ENCODE data around the gene MYH14. TPM values are rescaled to one million over a fixed set of nuclear protein-coding genes. Genes with fewer than 3 reads are reported as not detected.

Gene MYH14
- total and polyA plus RNA-seq, 2 experiments from 2014 or later, result 1.8 to 3.0 TPM

GRCh38 chr19:50261446-50261970 is 58.1 kb downstream of the MYH14 start:
- no peak for TF ChIP-seq CTCF (IDR thresholded peaks at IDR 0.05; ENCODE audit: low read depth, low read length)
- DNase-seq (ENCODE audit: low read depth in 1 of 2, low spot score in 1 of 2), result no peak
- no peak overlapping the region for H3K27ac ChIP-seq
- H3K4me3 ChIP-seq, result no peak overlapping the region
- no peaks in the 10 kb centered on the region for H3K36me3 ChIP-seq
- H3K27me3 ChIP-seq, result no peaks in the 10 kb centered on the region
- H3K4me1 ChIP-seq (ENCODE audit: low read depth), result no peaks in the 10 kb centered on the region
- no peaks in the 10 kb centered on the region for H3K9me3 ChIP-seq (ENCODE audit: low read depth)

GRCh38 chr19:50263176-50263575 is 59.8 kb downstream of the MYH14 start:
- Histone ChIP-seq H3K27me3 (no peaks in the 10 kb centered on the region), H3K36me3 (no peaks in the 10 kb centered on the region), H3K9me3 (ENCODE audit: low read depth) (no peaks in the 10 kb centered on the region), H3K4me1 (ENCODE audit: low read depth) (no peaks in the 10 kb centered on the region), H3K4me3 (no peak overlapping the region), H3K27ac (no peak overlapping the region)
- DNase-seq (ENCODE audit: low read depth in 1 of 2, low spot score in 1 of 2), result no peak
- no peak for TF ChIP-seq CTCF (IDR thresholded peaks at IDR 0.05; ENCODE audit: low read depth, low read length)

GRCh38 chr19:50264483-50265186 is 61.2 kb downstream of the MYH14 start:
- Histone ChIP-seq H3K9me3 (ENCODE audit: low read depth) (no peaks in the 10 kb centered on the region), H3K4me3 (no peak overlapping the region), H3K27ac (no peak overlapping the region), H3K4me1 (ENCODE audit: low read depth) (no peaks in the 10 kb centered on the region), H3K27me3 (no peaks in the 10 kb centered on the region), H3K36me3 (no peaks in the 10 kb centered on the region)
- TF ChIP-seq CTCF (IDR thresholded peaks at IDR 0.05; ENCODE audit: low read depth, low read length), result no peak
- no peak for DNase-seq (ENCODE audit: low read depth in 1 of 2, low spot score in 1 of 2)

GRCh38 chr19:50266041-50266440 is 62.6 kb downstream of the MYH14 start:
- Histone ChIP-seq H3K27ac (no peak overlapping the region), H3K36me3 (no peaks in the 10 kb centered on the region)
- DNase-seq (ENCODE audit: low read depth in 1 of 2, low spot score in 1 of 2), result no peak

GRCh38 chr19:50266896-50267295 is 63.5 kb downstream of the MYH14 start:
- no peak for TF ChIP-seq CTCF (IDR thresholded peaks at IDR 0.05; ENCODE audit: low read depth, low read length)
- no peak for DNase-seq (ENCODE audit: low read depth in 1 of 2, low spot score in 1 of 2)
- Histone ChIP-seq H3K4me1 (ENCODE audit: low read depth) (no peaks in the 10 kb centered on the region), H3K36me3 (no peaks in the 10 kb centered on the region), H3K27me3 (no peaks in the 10 kb centered on the region), H3K9me3 (ENCODE audit: low read depth) (no peaks in the 10 kb centered on the region), H3K27ac (no peak overlapping the region), H3K4me3 (no peak overlapping the region)

More at GRCh38 chr19:50266041-50266440, 62.6 kb downstream of the MYH14 start:
- Histone ChIP-seq H3K4me1 (ENCODE audit: low read depth) (no peaks in the 10 kb centered on the region), H3K27me3 (no peaks in the 10 kb centered on the region), H3K4me3 (no peak overlapping the region), H3K9me3 (ENCODE audit: low read depth) (no peaks in the 10 kb centered on the region)
- TF ChIP-seq CTCF (IDR thresholded peaks at IDR 0.05; ENCODE audit: low read depth, low read length), result no peak

Data from cardiac muscle cell (in vitro differentiated cells and primary cell).